GM23338 (cell line): ENCODE data around the gene RARRES2.
"Not testable (repeated sequence)": the region's sequence is repeated elsewhere in the genome, so short reads cannot be mapped to it uniquely, and the experiment has no call there.

ENCODE experiments used
- EZH2 ChIP-seq: fragments of 200-600 bp; sonication (generic); IDR thresholded peaks from one replicate; pipeline ENCODE4 v1.8.0; 2017; ENCODE audit warnings: antibody characterized with exemption, mild to moderate bottlenecking, low read depth; ENCODE audit not compliant: unreplicated experiment
- EZH2phosphoT487 ChIP-seq: fragments of 200-600 bp; sonication (generic); IDR thresholded peaks from one replicate; pipeline ENCODE4 v1.8.1; 2018; ENCODE audit warnings: antibody characterized with exemption; ENCODE audit not compliant: unreplicated experiment
- STAT1 ChIP-seq: IDR thresholded peaks from one replicate; pipeline ENCODE4 v1.6.1; 2016; ENCODE audit warnings: antibody characterized with exemption; ENCODE audit not compliant: unreplicated experiment
- TF ChIP-seq, protein P1 (sequence below), 2 experiments: fragments of 200-600 bp in 1 of 2; sonication (generic) in 1 of 2; conservative IDR thresholded peaks; 2 replicates each; pipeline versions ENCODE4 v1.5.1 to v1.6.1; 2016 to 2017; ENCODE audit warnings: antibody characterized with exemption in 2 of 2, low read depth in 2 of 2, mild to moderate bottlenecking in 2 of 2, moderate library complexity in 1 of 2
- TF ChIP-seq, protein P2 (sequence below): IDR thresholded peaks from one replicate; pipeline ENCODE4 v1.6.1; 2018; ENCODE audit warnings: antibody characterized with exemption; ENCODE audit not compliant: unreplicated experiment

DNA sequence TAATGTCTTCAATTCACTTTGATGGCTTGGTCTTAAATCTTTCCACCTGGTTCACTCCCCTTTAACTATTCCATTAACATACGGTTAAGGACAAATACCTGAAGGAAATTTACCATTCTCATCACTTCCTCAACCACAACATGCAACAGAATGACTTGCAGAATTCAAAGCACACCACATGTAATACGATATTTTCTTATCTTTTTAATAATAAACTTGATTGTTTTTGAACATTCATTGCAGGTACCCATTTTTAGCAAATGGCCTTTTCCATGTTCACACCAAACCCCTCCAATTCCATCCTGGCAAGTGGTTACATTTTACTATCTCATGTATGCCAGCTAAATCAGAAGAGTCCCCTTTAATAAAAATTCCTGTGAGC, 35.5 kb downstream of the RARRES2 start:
- TF ChIP-seq, protein P1, sequence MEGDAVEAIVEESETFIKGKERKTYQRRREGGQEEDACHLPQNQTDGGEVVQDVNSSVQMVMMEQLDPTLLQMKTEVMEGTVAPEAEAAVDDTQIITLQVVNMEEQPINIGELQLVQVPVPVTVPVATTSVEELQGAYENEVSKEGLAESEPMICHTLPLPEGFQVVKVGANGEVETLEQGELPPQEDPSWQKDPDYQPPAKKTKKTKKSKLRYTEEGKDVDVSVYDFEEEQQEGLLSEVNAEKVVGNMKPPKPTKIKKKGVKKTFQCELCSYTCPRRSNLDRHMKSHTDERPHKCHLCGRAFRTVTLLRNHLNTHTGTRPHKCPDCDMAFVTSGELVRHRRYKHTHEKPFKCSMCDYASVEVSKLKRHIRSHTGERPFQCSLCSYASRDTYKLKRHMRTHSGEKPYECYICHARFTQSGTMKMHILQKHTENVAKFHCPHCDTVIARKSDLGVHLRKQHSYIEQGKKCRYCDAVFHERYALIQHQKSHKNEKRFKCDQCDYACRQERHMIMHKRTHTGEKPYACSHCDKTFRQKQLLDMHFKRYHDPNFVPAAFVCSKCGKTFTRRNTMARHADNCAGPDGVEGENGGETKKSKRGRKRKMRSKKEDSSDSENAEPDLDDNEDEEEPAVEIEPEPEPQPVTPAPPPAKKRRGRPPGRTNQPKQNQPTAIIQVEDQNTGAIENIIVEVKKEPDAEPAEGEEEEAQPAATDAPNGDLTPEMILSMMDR (conservative IDR thresholded peaks at IDR 0.05; ENCODE audit: low read depth in 2 of 2) = not testable (repeated sequence)
- not testable (repeated sequence) for TF ChIP-seq EZH2phosphoT487, EZH2, STAT1
- TF ChIP-seq, protein P2, sequence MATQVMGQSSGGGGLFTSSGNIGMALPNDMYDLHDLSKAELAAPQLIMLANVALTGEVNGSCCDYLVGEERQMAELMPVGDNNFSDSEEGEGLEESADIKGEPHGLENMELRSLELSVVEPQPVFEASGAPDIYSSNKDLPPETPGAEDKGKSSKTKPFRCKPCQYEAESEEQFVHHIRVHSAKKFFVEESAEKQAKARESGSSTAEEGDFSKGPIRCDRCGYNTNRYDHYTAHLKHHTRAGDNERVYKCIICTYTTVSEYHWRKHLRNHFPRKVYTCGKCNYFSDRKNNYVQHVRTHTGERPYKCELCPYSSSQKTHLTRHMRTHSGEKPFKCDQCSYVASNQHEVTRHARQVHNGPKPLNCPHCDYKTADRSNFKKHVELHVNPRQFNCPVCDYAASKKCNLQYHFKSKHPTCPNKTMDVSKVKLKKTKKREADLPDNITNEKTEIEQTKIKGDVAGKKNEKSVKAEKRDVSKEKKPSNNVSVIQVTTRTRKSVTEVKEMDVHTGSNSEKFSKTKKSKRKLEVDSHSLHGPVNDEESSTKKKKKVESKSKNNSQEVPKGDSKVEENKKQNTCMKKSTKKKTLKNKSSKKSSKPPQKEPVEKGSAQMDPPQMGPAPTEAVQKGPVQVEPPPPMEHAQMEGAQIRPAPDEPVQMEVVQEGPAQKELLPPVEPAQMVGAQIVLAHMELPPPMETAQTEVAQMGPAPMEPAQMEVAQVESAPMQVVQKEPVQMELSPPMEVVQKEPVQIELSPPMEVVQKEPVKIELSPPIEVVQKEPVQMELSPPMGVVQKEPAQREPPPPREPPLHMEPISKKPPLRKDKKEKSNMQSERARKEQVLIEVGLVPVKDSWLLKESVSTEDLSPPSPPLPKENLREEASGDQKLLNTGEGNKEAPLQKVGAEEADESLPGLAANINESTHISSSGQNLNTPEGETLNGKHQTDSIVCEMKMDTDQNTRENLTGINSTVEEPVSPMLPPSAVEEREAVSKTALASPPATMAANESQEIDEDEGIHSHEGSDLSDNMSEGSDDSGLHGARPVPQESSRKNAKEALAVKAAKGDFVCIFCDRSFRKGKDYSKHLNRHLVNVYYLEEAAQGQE = not testable (repeated sequence)
